Suprapubic skin (tissue), 4 donors: ENCODE results near the gene C9orf152. TPM values are rescaled to one million over a fixed set of nuclear protein-coding genes. Genes with fewer than 3 reads are reported as not detected.
A peak's percentile ranks its signal among the peaks of the same experiment; 100 is the strongest.

Source experiments
- DNase-seq, 2 donors: peaks; one replicate each; pipeline ENCODE4 v3.0.0-alpha.2; 2019; ENCODE audit warnings: low spot score in 2 of 2
- H3K27ac ChIP-seq: fragments of 200-600 bp; sonication (generic); one replicate; pipeline ENCODE4 v1.5.1; 2019
- H3K27me3 ChIP-seq: fragments of 200-600 bp; sonication (generic); one replicate; pipeline ENCODE4 v1.5.1; 2019
- H3K36me3 ChIP-seq: fragments of 200-600 bp; sonication (generic); one replicate; pipeline ENCODE4 v1.5.1; 2019
- H3K4me1 ChIP-seq: fragments of 200-600 bp; sonication (generic); one replicate; pipeline ENCODE4 v1.5.1; 2019
- H3K4me3 ChIP-seq: fragments of 200-600 bp; sonication (generic); one replicate; pipeline ENCODE4 v1.5.1; 2019; ENCODE audit warnings: mild to moderate bottlenecking
- H3K9me3 ChIP-seq: fragments of 200-600 bp; sonication (generic); one replicate; pipeline ENCODE4 v1.5.1; 2019
- CTCF ChIP-seq, 2 donors: fragments of 200-600 bp in 1 of 2; fragments of 450-650 bp in 1 of 2; sonication (generic) in 1 of 2; IDR thresholded peaks; one replicate each; pipeline ENCODE4 v1.5.1; 2016 to 2019; ENCODE audit warnings: antibody characterized with exemption in 2 of 2, mild to moderate bottlenecking in 1 of 2, moderate library complexity in 1 of 2
- EP300 ChIP-seq: sonication (generic); formaldehyde crosslinking; IDR thresholded peaks from one replicate; pipeline ENCODE4 v1.6.1; 2017; ENCODE audit warnings: antibody characterized with exemption
- POLR2A ChIP-seq, 2 donors: fragments of 450-650 bp; IDR thresholded peaks; one replicate each; pipeline ENCODE4 v1.6.1; 2017; ENCODE audit warnings: antibody characterized with exemption in 2 of 2, mild to moderate bottlenecking in 2 of 2, moderate library complexity in 2 of 2
- POLR2AphosphoS5 ChIP-seq, 3 donors: sonication (generic); formaldehyde crosslinking; IDR thresholded peaks; one replicate each; pipeline ENCODE4 v1.6.1; 2017; ENCODE audit warnings: antibody characterized with exemption in 3 of 3
- WGBS: methylation state at CpG from one replicate; pipeline ENCODE4 v1.1.5; 2018; 5-methylcytosine and 5-hydroxymethylcytosine counted together
- total RNA-seq, 4 donors: library from RNA; depleted of rRNA; stranded (reverse); fragments of >200 nt; gene quantifications; one replicate each; pipeline ENCODE4 v1.1.0, GENCODE V29; 2016

The C9orf152 gene
- total RNA-seq, 4 donors from 2014 or later, result 8.6 to 14.9 (median 10.9) TPM

DNA sequence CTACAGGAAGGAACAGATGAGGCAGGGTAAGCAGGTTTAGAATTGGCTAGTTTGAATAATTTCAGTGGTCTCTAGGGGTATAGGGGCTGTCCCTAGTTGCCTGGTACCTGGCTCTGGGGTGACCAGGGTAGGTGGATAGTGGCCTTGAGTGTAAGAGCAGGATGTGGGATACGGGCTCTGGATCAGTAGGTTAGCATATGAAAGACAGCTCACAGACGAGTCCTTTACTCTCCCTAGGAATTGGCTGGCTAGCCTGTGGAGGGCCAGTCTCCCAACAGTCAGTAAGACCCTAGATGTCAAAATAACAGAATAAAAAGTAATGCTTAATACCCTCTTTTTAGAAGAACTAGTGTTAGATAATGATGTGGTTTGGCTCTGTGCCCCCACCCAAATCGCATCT is 16.6 kb upstream of the C9orf152 start:
- WGBS, result 87% methylated on average over 3 of the region's 3 CpGs
- TF ChIP-seq CTCF (IDR thresholded peaks at IDR 0.05) (no peak), POLR2AphosphoS5 (IDR thresholded peaks at IDR 0.05) (no peak), POLR2A (IDR thresholded peaks at IDR 0.05) (no peak), EP300 (no peak)
- Histone ChIP-seq H3K9me3 (no peaks in the 10 kb centered on the region), H3K27me3 (no peaks in the 10 kb centered on the region), H3K4me3 (no peak overlapping the region), H3K36me3 (no peaks in the 10 kb centered on the region), H3K27ac (no peak overlapping the region), H3K4me1 (no peaks in the 10 kb centered on the region)
- no peak for DNase-seq

DNA sequence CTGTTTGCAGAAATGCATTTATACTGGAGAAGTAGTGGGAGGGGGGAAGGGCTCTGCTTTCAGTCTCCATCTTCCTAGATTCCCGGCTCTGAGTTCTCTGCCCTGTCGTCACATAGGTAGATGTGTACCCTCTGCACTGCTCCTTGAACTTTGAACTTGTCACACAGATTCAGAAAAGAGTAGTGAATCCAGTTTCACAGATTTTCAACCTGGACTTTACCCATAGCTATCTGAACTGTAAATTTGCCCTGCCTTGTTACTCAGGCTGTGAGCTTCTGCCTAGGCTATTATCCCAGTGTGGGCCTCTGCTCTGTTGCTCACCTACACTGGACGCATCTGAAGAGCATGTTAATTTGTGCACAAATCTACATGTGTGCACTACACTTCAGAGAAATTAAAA is 12.8 kb upstream of the C9orf152 start:
- 96% methylated on average over 3 of the region's 3 CpGs for WGBS
- H3K9me3 ChIP-seq, result no peaks in the 10 kb centered on the region
- H3K27me3 ChIP-seq, result no peaks in the 10 kb centered on the region
- H3K4me1 ChIP-seq, result peaks cover 4% of the 10 kb centered on the region
- DNase-seq, result no peak
- no peak overlapping the region for H3K4me3 ChIP-seq
- H3K36me3 ChIP-seq, result no peaks in the 10 kb centered on the region
- no peak overlapping the region for H3K27ac ChIP-seq
- TF ChIP-seq EP300, result no peak
- no peak for TF ChIP-seq POLR2A (IDR thresholded peaks at IDR 0.05)
- TF ChIP-seq POLR2AphosphoS5 (IDR thresholded peaks at IDR 0.05), result no peak
- no peak for TF ChIP-seq CTCF (IDR thresholded peaks at IDR 0.05)

DNA sequence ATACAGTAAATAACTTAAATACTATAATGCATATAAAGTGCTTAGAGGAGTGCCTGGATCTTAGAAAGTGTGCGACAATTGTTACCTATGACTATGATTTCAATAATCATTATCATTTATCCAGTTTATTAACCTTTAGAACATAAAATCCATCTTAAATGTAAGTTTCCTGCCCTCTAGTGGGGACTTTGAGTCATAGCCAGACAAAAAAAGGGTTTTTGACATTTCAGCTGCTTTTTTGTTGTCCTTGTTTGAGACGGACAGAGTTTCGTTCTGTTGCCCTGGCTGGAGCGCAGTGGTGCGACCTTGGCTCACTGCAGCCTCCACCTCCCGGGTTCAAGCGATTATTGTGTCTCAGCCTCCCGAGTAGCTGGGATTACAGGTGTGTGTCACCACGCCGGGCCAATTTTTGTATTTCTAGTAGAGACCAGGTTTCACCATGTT is 9.7 kb upstream of the C9orf152 start:
- Histone ChIP-seq H3K27ac (no peak overlapping the region), H3K4me1 (peaks cover 4% of the 10 kb centered on the region), H3K27me3 (no peaks in the 10 kb centered on the region), H3K36me3 (no peaks in the 10 kb centered on the region), H3K9me3 (no peaks in the 10 kb centered on the region), H3K4me3 (no peak overlapping the region)
- DNase-seq, result no peak
- peak; percentile 49 to 65 for TF ChIP-seq CTCF (IDR thresholded peaks at IDR 0.05)
- no peak for TF ChIP-seq EP300
- TF ChIP-seq POLR2AphosphoS5 (IDR thresholded peaks at IDR 0.05), result no peak
- no peak for TF ChIP-seq POLR2A (IDR thresholded peaks at IDR 0.05)
- WGBS, result 31% methylated on average over 10 of the region's 10 CpGs

DNA sequence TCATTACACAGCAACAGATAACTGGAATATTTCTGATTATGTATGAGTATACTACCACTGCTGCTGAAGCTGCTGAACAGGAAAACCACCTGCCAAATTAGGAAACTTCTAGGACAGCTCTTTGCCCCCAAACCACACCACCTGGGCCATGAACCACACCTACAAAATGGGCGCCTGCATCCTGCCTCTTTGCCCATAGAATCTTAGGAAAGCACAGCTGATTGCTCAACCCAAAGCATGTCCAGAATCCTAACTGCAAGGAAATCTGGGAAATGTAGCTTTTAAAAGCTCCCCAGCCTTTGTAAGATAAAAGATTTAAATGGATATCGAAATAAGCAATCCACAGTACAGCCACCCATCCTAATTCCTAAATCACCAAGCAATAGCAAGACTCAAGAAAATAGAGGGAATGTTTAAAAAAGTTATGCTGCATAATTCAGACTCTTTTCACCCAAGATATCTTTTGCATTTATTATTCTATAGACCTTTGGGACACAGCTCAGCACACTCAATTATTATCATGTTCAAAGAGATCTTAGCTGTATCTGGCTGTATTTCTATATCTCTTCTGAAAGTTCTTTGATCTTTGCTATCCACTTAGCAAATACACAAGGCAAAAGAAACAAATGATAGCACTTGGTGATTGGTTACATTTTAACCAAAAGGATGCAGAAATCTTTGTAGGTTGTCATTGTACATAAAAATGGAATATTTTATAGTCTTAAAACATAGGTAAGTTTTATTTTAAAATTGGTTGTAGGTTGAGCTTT is 6.8 kb upstream of the C9orf152 start:
- no peak for DNase-seq
- Histone ChIP-seq H3K4me3 (no peak overlapping the region), H3K4me1 (peaks cover 4% of the 10 kb centered on the region), H3K9me3 (no peaks in the 10 kb centered on the region), H3K27ac (no peak overlapping the region), H3K27me3 (no peaks in the 10 kb centered on the region), H3K36me3 (no peaks in the 10 kb centered on the region)
- TF ChIP-seq CTCF (IDR thresholded peaks at IDR 0.05) (no peak), POLR2A (IDR thresholded peaks at IDR 0.05) (no peak), EP300 (no peak), POLR2AphosphoS5 (IDR thresholded peaks at IDR 0.05) (no peak)
- 52% methylated on average over 2 of the region's 2 CpGs for WGBS

DNA sequence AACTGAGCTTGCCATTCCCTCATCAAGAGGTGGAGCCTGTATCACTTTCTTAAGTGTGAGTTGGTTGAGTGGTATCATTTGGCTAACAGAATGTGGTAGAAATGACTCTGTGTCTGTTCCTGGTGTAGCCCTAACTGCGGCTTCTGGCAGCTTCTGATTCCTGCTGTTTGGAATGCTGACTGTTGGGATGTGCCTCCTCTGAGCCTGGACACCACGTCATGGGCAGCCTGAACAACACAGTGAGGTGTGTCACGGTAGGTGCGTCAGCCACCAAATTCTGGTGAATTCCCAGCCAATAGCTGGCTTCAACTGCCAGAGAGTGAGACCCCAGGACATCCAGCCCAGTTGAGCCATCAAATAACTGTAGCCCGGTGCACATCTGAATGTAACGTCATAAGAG is 6.1 kb upstream of the C9orf152 start:
- WGBS, result 73% methylated on average over 6 of the region's 6 CpGs
- H3K4me1 ChIP-seq, result peaks cover 4% of the 10 kb centered on the region
- H3K27ac ChIP-seq, result no peak overlapping the region

More for the DNA sequence above, 6.1 kb upstream of the C9orf152 start:
- DNase-seq, result peak in 1 of 2 donors; percentile 56
- TF ChIP-seq POLR2A (IDR thresholded peaks at IDR 0.05) (no peak), EP300 (no peak), POLR2AphosphoS5 (IDR thresholded peaks at IDR 0.05) (no peak), CTCF (IDR thresholded peaks at IDR 0.05) (no peak)
- Histone ChIP-seq H3K4me3 (no peak overlapping the region), H3K9me3 (no peaks in the 10 kb centered on the region), H3K27me3 (no peaks in the 10 kb centered on the region), H3K36me3 (no peaks in the 10 kb centered on the region)
